CD4-positive, alpha-beta T cell treated with Interleukin-15 for 4 hours (primary cell): ENCODE data around the gene METTL5.
"Not testable (repeated sequence)": the region's sequence is repeated elsewhere in the genome, so short reads cannot be mapped to it uniquely, and the experiment has no call there.

ENCODE experiments used
- DNase-seq: peaks from one replicate; pipeline ENCODE4 v3.0.0-alpha.2; 2020; ENCODE audit warnings: low spot score

Gene METTL5

DNA sequence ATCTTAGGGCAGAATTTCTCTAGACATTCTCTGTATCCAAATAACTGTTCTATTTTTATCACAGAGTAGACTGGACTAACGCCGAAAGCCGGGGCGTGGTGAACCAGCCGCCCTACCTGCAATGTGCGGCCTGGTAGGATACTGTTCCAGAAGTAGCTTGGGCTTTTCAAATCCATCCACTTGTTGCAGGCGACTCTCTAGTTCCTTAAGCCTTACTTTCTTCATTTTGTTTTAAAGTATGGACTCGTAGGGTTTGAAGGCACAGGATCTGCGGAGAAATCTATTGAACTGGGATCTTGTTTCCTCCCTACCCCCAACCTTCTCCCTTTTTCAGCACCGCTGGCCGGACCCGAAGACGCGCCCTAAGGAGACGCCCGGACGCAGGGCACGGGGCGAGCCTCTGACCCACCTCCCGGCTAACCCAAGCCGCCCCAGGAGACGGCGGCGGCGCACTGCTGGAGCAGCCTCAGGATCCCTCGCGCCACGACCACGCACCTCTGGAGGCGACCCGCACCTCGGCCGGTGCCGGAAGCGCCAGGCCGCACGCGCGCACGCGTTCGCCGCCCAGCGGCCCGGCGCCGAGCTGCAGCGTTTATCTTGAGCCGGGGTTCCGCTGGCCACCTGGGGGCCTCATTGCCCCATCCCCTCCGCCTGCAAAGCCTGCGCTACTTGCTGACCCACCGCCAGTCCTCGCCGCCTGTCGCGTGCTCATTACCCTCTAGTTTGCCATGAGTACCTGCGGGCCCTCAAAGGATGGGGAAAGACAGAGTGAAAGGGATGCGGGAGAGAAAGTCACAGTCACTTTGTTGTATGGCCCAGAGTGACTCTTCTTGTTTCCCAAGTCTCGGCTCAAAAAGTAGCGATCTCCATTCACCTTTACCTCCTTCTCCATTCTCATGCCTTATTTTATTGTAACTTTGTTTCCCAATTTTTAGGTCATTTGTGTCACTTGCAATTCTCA lies at the start of gene METTL5:
Gene METTL5, minus strand, starts transcription at position 533 of the 961 bp plus-strand sequence. Its CDS starts 308 bp downstream, at position 225.
- peak; percentile 77 for DNase-seq

GRCh38 chr2:169871994-169872393 lies 47.3 kb upstream of the METTL5 start:
- DNase-seq = no peak

DNA sequence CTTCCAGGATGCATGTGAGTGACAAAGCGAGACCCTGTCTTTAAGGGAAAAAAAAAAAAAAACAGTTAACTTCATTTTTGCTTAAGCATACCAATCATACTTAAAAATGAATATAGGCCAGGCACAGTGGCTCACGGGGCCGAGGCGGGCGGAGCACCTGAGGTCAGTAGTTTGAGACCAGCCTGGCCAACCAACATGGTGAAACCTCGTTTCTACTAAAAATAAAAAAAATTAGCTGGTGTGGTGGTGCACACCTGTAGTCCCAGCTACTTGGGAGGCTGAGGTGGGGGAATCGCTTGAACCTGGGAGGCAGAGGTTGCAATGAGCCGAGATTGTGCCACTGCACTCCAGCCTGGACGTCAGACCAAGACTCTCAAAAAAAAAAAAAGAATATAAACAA lies 46.7 kb upstream of the METTL5 start:
- DNase-seq = not testable (repeated sequence)

GRCh38 chr2:169868951-169869350 lies 44.2 kb upstream of the METTL5 start:
- DNase-seq = no peak

- no peak for DNase-seq
These were observed 42.9 kb upstream of the METTL5 start for GRCh38 chr2:169867579-169867978.

GRCh38 chr2:169866230-169866629 lies 41.5 kb upstream of the METTL5 start:
- DNase-seq = not testable (repeated sequence)

- DNase-seq = no peak
These were observed 40.8 kb upstream of the METTL5 start for GRCh38 chr2:169865492-169865891.

- no peak for DNase-seq
These were observed 38.1 kb upstream of the METTL5 start for GRCh38 chr2:169862816-169863215.

GRCh38 chr2:169860149-169860548 lies 35.4 kb upstream of the METTL5 start:
- DNase-seq = no peak

DNA sequence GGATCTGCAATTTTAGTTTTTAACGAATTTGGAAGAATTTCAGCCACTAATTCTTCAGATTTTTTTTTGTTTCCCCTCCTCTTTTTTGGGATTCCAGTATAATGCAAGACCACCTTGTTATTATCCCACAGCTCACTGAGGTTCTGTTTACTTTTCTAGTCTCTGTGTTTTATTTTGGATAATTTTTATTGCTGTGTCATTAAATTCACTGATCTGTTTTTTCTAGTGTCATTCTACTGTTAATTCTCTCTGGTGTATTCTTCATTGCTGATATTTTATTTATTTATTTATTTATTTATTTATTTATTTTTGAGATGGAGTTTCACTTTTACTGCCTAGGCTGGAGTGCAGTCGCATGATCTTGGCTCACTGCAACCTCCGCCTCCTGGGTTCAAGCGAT lies 34.7 kb upstream of the METTL5 start:
- no peak for DNase-seq

DNA sequence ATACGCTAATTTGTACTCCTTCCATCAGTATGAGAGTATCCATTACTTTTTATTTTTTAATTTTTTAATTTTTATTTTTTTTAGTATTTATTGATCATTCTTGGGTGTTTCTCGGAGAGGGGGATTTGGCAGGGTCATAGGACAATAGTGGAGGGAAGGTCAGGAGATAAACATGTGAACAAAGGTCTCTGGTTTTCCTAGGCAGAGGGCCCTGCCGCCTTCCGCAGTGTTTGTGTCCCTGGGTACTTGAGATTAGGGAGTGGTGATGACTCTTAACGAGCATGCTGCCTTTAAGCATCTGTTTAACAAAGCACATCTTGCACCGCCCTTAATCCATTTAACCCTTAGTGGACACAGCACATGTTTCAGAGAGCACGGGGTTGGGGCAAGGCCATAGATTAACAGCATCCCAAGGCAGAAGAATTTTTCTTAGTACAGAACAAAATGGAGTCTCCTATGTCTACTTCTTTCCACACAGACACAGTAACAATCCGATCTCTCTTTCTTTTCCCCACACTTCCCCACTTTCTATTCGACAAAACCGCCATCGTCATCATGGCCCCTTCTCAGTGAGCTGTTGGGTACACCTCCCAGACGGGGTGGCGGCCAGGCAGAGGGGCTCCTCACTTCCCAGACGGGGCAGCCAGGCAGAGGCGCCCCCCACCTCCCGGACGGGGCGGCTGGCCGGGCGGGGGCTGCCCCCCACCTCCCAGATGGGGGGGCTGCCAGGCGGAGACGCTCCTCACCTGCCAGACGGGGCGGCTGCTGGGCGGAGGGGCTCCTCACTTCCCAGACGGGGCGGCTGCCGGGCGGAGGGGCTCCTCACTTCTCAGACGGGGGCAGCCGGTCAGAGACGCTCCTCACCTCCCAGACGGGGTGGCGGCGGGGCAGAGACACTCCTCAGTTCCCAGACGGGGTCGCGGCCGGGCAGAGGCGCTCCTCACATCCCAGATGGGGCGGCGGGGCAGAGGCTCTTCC lies 30.9 kb upstream of the METTL5 start:
- DNase-seq = not testable (repeated sequence)

DNA sequence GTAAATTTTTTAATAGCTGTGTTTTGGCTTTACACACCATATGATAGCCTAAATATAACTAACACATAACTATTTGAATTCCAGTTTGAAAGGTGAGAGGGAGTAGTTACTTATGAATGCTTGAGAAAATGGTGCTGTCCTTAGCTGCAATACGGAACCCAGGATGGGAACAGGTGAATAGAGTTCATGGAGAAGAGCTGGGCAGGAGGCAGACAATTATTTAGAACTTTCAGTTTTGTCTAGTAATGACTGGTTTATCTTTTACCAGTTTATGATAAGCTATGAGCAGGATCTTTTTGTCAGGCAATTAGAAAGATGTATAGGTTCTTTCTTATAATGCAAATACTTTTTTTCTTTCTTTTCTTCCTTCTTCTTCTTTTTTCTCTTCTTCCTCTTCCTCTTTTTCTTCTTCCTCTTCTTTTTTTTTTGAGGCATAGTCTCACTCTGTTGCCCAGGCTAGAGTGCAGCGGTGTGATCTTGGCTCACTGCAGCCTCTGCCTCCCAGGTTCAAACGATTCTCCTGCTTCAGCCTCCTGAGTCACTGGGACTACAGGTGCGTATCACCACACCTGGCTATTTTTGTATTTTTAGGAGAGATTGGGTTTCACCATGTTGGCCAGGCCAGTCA lies 28.4 kb upstream of the METTL5 start:
- no peak for DNase-seq

- DNase-seq = no peak
These were observed 25.0 kb upstream of the METTL5 start for GRCh38 chr2:169849710-169850109.

- not testable (repeated sequence) for DNase-seq
These were observed 24.4 kb upstream of the METTL5 start for GRCh38 chr2:169848959-169849693.

- no peak for DNase-seq
These were observed 20.3 kb upstream of the METTL5 start for GRCh38 chr2:169845016-169845415.

DNA sequence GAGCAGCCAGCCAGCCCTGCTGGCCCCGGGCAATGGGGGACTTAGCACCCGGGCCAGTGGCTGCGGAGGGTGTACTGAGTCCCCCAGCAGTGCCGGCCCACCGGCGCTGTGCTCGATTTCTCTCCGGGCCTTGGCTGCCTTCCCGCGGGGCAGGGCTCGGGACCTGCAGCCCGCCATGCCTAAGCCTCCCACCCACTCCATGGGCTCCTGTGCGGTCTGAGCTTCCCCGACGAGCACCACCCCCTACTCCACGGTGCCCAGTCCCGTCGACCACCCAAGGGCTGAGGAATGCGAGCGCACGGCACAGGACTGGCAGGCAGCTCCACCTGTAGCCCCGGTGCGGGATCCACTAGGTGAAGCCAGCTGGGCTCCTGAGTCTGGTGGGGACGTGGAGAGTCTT lies 16.9 kb upstream of the METTL5 start:
- DNase-seq = not testable (repeated sequence)

GRCh38 chr2:169840747-169841142 lies 16.0 kb upstream of the METTL5 start:
- DNase-seq = no peak

DNA sequence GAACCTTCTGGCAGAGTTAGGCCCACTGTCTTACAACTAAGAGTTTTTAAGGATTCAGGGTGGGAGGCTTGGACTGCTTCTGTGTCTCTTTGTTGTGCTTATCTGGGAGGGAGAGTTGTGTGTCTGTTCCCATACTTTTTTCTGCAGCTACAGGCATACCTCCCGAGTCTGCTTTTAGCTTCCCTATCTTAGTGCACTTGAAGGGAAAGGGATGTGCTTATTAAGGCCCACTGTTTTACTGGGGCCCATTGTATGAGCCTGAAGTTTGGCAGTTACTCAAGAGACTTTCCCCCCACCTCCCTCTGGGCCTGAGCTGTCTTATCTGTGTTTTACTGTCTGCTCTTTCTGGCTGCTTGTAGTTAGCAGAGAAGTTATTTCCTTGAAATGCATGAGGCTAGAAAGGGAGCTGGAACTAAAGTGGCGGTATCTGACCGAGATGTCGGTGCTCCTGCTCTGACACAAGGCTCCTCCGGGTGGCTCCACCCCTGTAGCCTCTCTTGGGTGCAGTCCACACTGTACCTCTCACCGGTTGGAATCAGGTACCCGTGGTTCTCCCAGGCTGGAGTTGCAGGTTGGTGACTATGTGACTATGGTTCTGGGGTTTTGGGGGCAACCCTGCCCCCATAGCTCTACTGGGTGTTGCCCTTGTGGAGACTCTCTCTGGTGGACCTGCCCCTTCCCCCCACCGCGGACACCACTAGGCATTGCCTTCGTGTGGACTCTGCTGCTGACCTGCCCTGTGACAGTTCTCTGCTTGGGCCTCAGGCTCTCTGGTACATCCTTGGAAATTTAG lies 15.4 kb upstream of the METTL5 start:
- DNase-seq = no peak

- DNase-seq = no peak
These were observed 14.2 kb upstream of the METTL5 start for GRCh38 chr2:169838743-169839489.

DNA sequence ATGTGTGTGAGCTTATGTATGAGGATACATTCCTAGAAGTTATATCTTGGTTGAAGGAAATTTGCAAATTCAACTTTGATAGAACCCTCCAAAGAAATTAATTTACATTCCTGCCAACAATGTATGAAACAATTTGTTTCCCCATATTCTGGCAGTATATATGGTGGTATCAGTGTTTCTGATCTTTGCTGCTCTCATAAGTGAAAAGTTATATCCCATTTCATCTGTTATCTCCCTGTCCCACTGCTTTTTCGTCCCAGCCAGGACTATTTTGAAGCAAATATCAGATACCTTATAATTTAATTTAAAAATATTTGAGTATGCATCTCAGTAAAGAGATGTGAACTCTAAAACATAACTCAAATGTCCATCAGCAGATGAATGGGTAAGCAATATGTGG lies 9.7 kb upstream of the METTL5 start:
- DNase-seq = no peak
